GM23248 (cell line): Measurements from ENCODE around the gene NFAT5.

Source experiments
- EZH2 ChIP-seq: fragments of 200-600 bp; sonication (generic); IDR thresholded peaks from 2 replicates; pipeline ENCODE4 v1.6.1; 2018; ENCODE audit warnings: antibody characterized with exemption, mild to moderate bottlenecking; ENCODE audit not compliant: insufficient read depth, poor library complexity, severe bottlenecking
- EZH2phosphoT487 ChIP-seq: fragments of 200-600 bp; sonication (generic); IDR thresholded peaks from 2 replicates; pipeline ENCODE4 v1.6.1; 2018; ENCODE audit warnings: antibody characterized with exemption, moderate library complexity, mild to moderate bottlenecking, low read depth; ENCODE audit not compliant: insufficient read depth

GRCh38 chr16:69711115-69711740, 145.5 kb downstream of the NFAT5 start:
- no peak for TF ChIP-seq EZH2
- no peak for TF ChIP-seq EZH2phosphoT487
